ENCODE measurements around the gene GLTP.
A peak's percentile ranks its signal among the peaks of the same experiment; 100 is the strongest.
"Not testable (repeated sequence)": the region's sequence is repeated elsewhere in the genome, so short reads cannot be mapped to it uniquely, and the experiment has no call there.

The GLTP gene, protein sequence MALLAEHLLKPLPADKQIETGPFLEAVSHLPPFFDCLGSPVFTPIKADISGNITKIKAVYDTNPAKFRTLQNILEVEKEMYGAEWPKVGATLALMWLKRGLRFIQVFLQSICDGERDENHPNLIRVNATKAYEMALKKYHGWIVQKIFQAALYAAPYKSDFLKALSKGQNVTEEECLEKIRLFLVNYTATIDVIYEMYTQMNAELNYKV

DNA sequence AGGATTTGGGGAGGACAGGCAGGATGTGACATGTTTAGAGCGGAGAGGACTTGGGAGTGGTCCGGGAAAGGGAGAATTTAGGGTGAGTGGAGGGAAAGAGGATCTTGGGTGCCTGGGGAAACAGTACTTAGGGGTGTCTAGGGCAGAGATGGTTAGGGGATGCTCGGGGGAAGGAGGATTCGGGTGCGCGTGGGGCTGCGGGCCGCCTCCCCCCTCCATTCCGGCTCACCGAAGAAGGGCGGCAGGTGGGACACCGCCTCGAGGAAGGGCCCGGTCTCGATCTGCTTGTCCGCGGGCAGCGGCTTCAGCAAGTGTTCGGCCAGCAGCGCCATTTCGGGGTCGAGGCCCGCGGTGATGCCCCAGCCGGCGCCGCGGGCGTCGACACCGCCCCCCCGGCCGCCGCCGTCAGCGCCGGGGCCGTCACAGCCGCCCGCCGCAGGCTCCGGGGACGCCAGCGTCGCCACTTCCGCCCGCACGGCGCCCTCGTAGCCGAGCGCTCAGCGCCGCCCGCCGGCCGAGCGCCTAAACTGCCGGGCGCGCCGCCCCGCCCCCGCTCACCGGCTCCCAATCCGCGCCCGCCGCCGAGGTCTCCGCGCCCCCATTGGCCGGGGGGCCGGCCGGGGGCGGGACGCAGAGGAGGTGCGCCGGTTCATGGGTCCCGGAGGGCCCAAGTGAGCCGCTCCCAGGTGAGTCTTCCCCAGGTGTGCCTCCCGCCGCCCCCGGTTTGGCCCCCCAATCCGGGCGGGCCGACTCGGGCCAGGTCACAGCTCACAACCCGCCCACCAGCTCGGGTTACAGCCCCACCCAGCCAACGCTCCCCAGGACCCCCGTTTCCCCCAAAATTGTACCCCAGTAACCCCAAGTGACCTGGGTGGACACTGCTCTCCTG is at the start of gene GLTP:
Gene GLTP, minus strand, starts transcription at position 499 of the 889 bp plus-strand sequence. Its CDS starts 167 bp downstream, at position 332.
- peak; percentile 67 for DNase-seq

DNA sequence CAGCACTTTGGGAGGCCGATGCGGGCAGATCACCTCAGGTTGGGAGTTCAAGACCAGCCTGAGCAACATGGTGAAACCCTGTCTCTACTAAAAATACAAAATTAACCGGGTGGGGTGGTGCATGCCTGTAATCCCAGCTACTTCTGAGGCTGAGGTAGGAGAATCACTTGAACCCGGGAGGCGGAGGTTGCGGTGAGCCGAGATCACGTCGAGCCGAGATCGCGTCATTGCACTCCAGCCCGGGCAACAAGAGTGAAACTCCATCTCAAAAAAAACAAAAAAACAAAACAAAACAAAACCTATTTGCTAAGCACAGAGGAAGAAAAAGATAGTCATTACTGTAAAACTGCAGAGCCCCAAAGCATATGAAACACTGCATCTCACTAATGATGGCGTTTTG is 49.0 kb upstream of the GLTP start:
- DNase-seq = not testable (repeated sequence)

DNA sequence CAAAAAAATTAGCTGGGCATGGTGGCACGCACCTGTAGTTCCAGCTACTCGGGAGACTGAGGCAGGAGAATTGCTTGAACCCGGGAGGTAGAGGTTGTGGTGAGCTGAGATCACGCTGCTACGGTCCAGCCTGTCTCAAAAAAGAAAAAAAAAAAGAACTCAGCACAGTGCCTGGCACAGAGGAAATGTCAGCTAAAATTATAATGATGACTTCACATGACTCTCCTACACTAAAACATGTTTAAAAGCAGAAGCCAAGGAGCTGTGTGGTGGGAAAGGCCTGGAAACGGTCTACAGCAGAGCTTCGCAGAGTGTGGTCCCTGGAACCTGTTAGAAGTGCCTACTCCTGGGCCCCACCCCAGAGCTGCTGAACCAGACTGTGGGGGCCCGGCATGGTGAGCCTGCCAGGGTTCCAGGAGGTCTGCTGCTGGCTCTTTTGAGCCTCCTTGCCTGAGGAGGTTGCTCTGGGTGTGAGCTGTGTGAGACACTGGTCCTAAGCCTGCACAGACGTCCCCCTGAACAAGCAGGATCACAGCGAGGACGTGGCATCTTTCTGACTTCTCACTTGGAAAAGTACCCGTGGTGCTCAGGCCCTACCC is 47.8 kb upstream of the GLTP start:
- no peak for DNase-seq

DNA sequence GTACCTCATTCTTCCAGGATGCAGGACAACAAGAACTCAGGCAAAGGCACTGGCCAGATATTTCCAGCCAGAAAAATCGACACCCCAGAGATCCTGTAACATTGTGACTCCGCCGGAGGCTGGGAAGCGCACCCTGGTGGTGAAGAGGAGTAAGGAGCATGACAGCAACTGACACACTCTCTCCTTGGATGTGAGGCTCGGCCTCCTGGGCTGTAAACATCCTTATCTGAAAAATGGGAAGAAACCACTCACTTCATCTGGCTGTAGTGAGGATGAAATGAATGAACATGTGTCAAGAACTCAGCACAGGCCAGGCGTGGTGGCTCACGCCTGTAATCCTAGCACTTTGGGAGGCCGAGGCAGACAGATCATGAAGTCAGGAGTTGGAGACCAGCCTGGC is 47.3 kb upstream of the GLTP start:
- no peak for DNase-seq

DNA sequence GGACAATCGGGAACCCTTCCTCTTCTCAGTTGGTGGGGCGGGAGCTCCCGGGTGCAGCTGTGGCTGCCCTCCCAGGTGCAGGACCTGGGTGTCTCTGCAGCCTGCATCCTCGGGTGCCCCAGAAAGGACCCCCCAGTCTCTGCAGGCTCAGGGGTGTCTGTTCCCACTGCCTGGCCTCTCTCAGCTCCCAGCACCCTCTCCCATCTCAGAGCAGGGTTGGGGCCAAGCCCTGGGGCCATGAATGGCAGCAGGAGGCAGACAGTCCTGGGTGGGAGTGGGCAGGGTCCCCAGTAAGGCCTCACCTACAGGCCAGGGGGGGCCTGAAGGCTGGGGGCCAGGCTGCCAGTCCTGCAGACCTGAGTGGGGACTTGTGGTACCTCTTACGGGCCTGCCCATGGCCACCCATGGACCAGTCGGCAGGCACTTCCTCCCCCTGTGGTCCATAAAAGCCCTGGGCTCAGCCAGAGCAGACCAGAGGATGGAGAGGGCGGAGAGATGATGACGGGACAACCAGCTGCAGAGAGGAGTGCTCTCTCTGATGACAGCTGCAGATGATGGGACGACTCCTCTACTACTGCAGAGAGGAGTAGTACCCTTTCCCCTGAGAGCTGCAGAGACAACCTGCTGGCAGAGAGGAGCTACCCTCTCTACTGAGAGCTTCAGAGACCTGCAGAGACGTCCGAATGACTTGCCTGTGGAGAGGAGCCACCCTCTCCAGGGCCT is 46.3 kb upstream of the GLTP start:
- no peak for DNase-seq

DNA sequence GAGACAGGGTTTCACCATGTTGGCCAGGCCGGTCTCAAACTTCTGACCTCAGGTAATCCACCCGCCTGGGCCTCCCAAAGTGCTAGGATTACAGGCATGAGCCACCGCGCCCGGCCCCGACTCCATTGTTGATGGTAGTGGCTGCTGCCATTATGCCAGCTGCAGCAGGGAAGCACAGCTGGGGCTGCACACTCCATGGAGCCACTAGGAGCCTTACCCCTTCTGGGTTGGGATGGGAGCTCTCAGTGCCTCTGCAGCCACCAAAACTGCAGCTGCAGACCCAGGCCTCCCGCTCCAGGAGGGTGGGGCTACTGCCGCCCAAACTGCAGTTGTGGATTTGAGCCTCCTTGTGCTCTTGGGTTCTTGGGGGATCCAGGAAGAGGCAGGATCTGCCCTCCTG is 45.7 kb upstream of the GLTP start:
- DNase-seq = no peak

DNA sequence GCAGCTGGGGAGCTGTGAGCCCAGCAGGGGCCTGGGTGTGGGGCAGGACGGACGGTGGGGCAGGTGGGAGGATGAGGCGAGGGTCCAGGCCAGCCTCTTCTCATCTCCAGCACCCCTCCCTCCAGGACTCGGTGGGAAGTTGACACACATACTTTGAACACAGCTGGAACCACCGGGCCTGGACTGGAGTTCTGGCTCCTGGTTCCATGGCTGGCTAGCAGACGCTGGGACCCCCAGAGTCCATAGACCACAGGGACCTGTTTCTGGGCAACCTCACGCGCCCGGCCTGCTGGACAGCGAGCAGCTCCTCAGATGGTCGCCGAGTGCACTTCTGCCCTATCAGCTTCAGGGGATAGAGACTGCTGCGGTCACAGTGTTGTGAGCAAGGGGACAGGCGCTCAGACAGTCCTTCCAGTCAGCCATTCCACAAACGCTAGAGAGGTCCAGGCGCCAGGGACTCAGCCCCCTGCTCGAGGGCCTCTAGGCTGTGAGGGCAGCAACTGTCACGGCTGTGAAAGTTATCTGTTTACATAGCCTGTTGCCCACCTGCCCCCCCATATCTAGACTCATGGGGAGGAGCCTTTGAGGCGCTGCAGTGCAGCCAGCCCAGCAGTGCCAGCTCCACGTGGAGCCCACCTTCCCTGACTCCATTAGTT is 45.0 kb upstream of the GLTP start:
- DNase-seq = no peak

DNA sequence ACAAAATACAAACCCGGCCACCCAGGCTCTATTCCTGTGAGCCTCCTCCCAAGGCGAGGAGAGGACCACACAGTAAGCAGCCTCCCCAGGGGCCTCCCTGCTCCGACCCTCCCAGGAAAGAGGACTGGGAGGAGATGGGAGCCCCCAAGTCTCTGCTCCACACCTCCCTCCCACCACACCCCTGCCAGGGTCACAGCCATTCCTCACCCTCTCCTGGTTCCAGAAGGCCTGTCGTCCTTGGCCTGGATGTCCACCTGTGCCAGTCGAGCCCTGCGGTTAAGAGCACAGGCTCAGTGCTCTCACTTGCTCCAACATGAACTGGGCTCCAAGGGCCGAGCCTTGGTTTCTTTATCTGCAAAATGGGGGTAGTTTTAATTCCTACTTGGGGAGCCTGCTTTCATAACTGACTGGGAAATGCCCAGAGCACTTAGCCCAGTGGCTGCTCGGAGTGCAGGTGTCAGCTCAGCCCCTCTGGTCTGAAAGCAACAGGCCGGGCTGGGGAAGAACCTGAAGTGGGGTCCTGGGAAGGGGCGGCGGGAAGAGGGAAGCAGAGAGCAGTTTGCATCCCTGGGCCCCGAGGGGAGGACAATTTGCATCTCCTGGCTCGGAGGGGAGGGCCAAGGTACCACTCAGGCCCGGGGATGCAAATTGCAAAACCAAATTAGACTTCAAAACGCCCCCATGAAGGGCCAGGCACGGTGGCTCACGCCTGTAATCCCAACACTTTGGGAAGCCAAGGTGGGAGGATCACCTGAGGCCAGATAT is 43.3 kb upstream of the GLTP start:
- DNase-seq = no peak

DNA sequence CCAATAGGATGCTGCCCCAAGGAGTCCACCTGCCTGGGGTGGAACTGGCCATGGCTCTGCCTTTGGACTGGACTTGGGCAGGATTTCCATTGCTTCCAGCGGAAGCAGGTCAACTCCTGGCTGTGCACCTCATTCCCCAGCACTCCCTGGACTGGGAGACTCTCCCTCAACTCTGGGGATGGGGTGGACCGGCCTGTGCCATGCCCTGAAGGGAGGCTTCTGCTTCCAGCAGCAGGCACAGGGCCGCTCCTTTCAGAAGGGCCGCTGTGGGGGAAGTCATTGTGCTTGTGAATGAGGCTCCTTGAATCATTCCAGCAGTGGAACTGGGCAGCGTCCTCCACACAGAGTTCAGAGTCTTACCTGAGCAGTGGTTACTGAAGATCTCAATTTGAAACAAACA is 42.7 kb upstream of the GLTP start:
- no peak for DNase-seq

DNA sequence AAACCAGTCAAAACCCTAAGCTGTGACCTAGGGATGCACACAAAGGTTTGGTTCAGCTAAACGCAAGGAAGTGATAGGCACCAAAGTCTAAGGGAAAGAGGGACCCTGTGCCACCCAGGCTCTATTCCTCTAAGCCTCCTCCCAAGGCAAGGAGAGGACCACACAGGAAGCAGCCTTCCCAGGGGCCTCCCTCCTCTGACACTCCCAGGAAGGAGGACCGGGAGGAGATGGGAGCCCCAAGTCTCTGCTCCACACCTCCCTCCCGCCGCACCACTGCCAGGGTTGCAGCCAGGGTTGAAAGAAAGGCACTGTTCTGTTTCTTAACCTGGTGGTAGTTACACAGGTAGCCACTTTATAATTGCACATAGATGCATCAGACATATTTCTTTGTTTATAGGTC is 41.6 kb upstream of the GLTP start:
- DNase-seq = no peak

DNA sequence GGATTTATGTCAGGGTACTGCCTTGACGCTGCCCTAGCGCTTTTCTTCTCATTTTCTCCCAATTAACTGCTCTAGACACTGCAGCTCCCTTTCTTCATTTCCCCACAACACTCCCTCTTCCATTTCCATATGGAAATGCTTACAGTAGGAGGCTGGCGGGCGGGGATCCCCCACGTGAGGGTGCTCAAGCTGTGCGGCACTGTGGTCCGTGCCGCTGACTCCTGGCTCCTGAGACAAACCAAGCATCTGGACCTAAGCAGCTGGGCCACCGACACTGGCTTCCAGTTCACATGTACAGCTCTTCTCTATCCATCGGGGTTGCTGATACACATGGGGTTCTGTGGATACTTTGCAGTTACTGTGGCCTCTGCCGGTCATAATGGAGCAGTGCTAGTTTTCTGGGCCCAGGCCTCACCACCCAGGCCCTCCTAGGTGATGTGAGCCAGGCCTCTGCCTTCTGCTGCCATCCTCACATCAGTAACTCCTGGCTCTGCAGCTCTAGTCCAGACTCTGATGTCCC is 40.0 kb upstream of the GLTP start:
- no peak for DNase-seq

DNA sequence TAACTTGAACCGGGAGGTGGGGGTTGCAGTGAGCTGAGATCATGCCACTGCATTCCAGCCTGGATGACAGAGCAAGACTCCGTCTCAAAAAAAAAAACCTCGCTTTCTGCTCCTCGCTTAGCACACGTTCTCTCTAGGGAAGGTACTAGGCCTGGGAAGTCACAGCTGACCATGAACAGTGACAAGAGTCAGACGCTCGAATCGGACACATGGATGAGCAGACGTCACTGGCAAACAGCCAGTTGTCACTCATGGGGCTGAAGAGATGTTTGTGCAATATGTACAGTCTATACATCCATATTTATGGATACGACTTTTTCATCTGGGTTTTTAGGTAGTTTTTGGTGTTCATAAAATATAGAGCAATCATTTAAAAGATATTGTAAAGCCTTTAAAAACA is 39.1 kb upstream of the GLTP start:
- DNase-seq = no peak

DNA sequence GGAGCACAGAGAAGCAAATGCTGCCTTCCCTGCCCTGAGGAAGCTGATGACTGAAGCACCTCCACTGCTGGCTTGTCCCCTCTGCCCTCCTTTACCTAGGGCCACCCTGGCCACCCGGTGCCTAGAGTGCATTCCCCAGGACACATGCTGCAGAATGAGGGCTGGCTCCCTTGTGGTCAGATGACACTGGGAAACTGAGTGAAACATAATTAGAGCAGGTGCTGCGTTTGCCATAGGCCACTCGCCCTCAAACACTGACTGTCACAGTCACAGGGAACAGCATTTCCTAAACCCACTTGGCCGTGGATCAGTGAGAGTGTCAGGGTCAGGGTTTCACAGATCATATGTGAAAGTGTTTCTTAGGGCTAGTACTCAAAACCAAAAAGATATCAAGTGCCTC is 35.7 kb upstream of the GLTP start:
- no peak for DNase-seq

DNA sequence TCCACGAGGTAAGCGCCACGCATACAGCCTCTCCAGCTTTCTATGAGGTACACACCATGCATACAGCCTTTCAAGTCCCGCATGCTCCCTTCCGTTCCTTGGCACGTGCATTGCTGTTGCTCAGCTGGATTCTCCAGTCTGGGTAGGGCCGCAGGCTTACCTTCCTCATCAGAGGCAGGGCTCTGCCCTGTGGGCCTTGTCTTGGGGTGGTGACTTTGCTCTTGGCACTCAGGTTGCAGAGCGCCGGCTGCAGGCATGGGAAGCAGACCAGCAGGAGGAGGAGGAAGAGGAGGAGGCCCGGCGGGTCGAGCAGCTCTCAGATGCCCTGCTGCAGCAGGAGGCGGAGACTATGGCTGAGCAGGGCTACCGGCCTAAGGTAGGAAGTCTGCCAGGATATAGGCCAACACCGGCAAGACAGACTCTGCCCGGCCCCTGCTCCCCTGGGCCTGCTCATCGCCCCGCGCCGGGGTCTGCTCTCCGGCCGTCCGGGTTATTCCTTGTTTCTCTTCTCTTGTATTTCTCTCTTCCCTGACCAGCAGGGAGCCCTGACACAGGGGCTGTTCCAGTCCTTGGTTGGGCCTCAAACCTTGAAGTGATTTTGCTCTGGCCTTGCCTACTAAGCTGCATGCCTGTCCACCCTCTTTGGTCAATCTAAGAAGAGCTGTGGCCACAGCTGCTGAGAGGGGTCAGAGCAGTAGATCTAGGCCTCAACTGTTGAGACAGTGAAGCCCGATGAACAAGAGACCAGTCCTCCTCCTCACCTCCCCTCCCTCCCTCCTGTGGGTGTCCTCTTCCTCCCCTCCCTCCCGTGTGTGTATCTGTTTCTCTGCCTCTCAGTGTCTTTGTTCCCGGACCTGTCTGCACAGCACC is 35.1 kb upstream of the GLTP start:
- no peak for DNase-seq

DNA sequence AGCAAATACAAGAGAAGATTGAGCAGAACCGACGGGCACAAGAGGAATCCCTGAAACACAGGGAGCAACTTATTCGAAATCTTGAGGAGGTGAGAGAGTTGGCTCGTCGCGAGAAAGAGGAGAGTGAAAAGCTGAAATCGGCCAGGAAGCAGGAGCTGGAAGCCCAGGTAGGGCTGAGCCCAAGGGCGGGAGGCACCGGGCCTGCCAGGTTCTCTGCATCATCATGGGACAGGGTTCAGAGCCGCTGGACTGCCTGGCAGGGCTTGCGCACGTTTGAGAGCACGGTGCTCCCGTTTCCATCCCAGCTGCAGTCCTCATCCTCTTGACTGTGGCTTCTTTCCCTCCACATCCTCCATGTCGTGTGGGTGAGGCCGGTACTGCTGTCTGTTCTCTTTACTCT is 34.1 kb upstream of the GLTP start:
- DNase-seq = no peak

DNA sequence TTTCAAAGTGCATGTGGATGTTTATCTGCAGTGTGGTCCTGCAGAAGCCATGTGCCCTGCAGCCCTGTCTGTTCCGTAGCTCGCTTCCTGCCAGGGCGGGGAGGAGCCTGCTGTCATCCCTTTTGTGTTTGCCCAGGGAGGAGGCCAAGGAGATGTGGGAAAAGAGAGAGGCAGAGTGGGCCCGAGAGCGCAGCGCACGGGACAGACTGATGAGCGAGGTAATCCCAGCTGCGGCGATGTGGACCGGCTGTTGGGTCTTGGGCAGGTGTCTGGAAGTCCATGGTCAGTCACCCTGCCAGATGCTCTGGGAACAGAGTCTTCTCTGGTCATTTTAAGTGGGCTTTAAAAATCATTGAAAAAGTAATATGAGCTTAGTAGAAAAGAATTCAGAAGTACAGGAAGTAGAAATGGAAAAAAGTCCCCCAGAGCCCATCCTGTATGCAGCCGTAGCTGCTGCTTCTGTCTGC is 32.5 kb upstream of the GLTP start:
- DNase-seq = no peak

DNA sequence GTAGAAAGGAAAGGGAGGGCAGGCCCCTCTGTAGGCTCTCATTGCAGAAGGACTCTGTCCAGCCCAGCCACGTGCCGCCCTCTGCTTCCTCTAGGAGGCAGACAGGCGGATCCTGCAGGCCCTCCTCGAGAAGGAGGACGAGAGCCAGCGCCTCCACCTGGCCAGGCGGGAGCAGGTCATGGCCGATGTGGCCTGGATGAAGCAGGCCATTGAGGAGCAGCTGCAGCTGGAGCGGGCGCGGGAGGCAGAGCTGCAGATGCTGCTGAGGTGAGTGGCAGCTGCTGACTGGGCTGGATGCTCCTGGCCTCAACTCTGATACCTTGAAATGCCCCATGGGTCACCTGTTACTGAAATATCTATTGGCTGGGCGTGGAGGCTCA is 30.6 kb upstream of the GLTP start:
- no peak for DNase-seq

DNA sequence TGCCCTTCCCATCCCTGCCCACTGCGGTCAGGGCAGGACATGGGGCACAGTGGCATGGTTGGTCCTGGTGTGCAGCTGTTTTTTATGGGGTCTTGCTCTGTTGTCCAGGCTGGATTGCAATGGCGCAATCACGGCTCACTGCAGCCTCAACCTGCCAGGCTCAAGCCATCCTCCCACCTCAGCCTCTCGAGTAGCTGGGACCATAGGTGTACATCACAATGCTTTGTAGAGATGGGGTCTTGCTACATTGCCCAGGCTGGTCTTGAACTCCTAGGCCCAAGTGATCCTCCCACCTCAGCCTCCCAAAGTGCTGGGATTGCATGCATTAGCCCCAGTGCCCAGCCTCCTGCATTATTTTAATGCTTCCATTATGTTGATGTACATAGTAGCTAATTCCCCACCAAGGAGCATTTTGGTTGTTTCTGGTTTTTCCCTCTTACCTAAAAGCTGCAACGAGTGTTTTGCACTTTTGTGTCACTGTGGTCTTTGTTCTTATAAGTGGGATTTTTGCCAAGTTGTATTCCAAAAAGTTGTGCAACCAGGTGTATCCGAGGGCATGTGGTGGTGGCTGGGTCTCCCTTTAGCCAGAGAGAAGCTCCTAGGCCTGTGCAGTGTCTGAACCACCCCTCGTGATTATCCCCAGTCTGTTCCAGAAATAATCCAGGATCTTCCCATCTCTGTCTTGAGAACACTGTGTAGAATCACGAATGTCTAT is 30.1 kb upstream of the GLTP start:
- DNase-seq = no peak

DNA sequence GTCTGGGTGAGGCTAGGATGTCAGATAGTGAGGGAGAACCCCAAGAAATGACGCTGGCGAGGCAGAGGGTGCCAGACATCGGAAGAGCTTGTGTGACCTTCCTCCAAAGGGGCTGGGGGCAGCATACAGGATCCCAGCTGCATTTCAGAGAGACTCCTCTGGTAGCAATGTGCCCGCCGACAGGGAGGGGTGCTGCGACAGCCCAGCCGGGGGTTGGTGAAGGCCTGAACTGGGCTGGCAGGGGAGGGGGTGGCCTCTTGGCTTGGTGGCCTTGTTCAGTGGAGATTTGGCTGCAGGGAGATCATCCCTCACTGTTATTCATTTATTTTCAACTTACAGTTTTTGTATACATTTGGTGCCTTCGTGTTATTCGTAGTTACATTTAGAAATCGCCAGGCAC is 25.0 kb upstream of the GLTP start:
- no peak for DNase-seq

DNA sequence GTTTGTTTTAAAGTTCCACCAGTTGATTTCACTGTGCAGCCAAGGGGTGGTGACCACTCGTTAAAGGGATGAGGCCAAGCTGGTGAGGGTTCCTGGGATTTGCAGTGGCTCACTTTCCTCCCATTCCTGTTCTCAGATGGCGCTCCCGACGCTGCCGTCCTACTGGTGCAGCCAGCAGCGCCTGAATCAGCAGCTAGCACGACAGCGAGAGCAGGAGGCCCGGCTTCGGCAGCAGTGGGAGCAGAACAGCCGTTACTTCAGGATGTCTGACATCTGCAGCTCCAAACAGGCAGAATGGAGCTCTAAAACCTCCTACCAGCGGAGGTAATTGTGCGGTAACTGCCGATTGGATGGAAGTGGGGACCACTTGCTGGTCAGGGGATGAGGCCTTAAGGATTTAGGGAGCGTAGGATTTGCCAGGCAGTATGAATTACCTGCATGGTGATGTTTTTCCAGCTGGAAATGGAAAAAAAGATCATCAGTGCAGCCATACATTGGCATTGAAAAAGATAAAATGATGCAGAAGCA is 22.6 kb upstream of the GLTP start:
- no peak for DNase-seq

Measured in amniotic stem cell (primary cell).